Measurements from ENCODE around the gene HOXC6. TPM values are rescaled to one million over a fixed set of nuclear protein-coding genes. Genes with fewer than 3 reads are reported as not detected.

The HOXC6 gene
- total and polyA plus RNA-seq, 2 donors (not counting 3 experiments of a cell fraction or from before 2014, with no cell fraction given): 0.58 to 0.72 TPM

- H2AFZ ChIP-seq (ENCODE audit: low read depth, low read length): no peak overlapping the region
- H3K9me1 ChIP-seq (replicated peaks; ENCODE audit: control insufficient read depth, extremely low read depth, insufficient read depth, low read length): no peaks in the 10 kb centered on the region
- H3K9ac ChIP-seq (replicated peaks; ENCODE audit: extremely low read depth, insufficient read depth, low read length): no peak overlapping the region
- peaks cover 3% of the 10 kb centered on the region for H3K4me1 ChIP-seq (ENCODE audit: control insufficient read depth, extremely low read depth, insufficient read depth, low read length)
- no TSS peak for BruUV-seq (replicated peaks)
- TF ChIP-seq GATA2 (IDR thresholded peaks at IDR 0.05; ENCODE audit: insufficient read depth, insufficient read length, low read depth, low read length) (no peak), MAX (IDR thresholded peaks at IDR 0.05; ENCODE audit: insufficient read depth, insufficient read length) (no peak), EZH2 (IDR thresholded peaks at IDR 0.05; ENCODE audit: borderline replicate concordance, low read depth, low read length, severe bottlenecking) (peak; percentile 12), CTCF (IDR thresholded peaks at IDR 0.05; ENCODE audit: extremely low read depth in 1 of 2, insufficient read depth in 1 of 2, low read depth in 1 of 2, low read length in 2 of 2) (no peak), JUN (IDR thresholded peaks at IDR 0.05; ENCODE audit: borderline replicate concordance, insufficient read depth, insufficient read length, low read depth) (no peak), POLR2A (IDR thresholded peaks at IDR 0.05; ENCODE audit: low read depth, low read length) (no peak), FOS (IDR thresholded peaks at IDR 0.05; ENCODE audit: borderline replicate concordance, insufficient read depth, low read length) (no peak)
- no peaks in the 10 kb centered on the region for H4K20me1 ChIP-seq (replicated peaks; ENCODE audit: control insufficient read depth, extremely low read depth, insufficient read depth, low read length)
- dilution Hi-C loops (cut with MboI; ENCODE audit: extremely low pct_ligation_motif_present, low sequenced_read_pairs): no loop called here
- no peaks in the 10 kb centered on the region for H3K9me3 ChIP-seq (replicated peaks; ENCODE audit: control insufficient read depth, insufficient read depth, low read length)
- intact Hi-C loops (cut with micrococcal nuclease): no loop called here
- no peaks in the 10 kb centered on the region for H3K36me3 ChIP-seq (ENCODE audit: control insufficient read depth in 2 of 2, extremely low read depth in 1 of 2, insufficient read depth in 2 of 2, low read length in 2 of 2)
- no peak overlapping the region for H3K27ac ChIP-seq (ENCODE audit: insufficient read depth, low read depth, low read length)
- H3K4me2 ChIP-seq (ENCODE audit: insufficient read depth, low read length): no peak overlapping the region
- H3K79me2 ChIP-seq (ENCODE audit: control insufficient read depth, insufficient read depth, low read length): no peaks in the 10 kb centered on the region
- ChIA-PET POLR2A (no interaction called here), CTCF (interaction anchor here (1.6 to 2.6 kb wide), 3 partner anchors 12 to 187 kb away, joined by 5 to 9 read pairs (median 6); partner anchors contain the start of gene HOXC5)
- FAIRE-seq: no peak
- H3K27me3 ChIP-seq (ENCODE audit: control insufficient read depth in 2 of 2, insufficient read depth in 2 of 2, low read length in 2 of 2): peaks cover 82 to 91% of the 10 kb centered on the region in 2 experiments
- DNase-seq (ENCODE audit: low read depth, low spot score): no peak
- H3K4me3 ChIP-seq (replicated peaks in 1 of 3; ENCODE audit: insufficient read depth in 1 of 3, low read depth in 1 of 3, low read length in 3 of 3): no peak overlapping the region
Observed at GRCh38 chr12:54020591-54021405, 7.4 kb upstream of the HOXC6 start.
